ENCODE measurements around the gene PLCH2.

The PLCH2 gene

DNA sequence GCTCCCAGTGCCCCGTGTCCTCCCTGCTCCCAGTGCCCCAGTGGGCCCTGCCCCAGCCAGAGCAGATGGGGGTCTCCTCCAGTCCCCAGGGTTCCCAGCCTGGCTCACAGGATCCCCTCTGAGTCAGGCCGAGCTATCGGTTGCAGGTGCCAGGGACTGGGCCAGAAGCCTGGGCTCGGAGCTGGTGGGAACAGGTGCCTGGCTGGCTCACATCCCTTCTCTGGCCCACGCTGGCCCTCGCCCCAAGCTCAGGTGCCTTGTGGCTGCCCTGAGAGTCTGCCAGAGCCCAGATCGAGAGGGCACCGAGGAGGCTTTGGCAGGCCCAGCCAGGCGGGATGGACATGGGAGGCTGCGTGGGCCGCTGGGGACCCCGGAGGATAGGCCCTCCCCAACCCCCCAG lies 18.9 kb downstream of the PLCH2 start:
- no peak for DNase-seq
- Histone ChIP-seq H3K9me3 (ENCODE audit: control insufficient read depth, low read length) (no peaks in the 10 kb centered on the region), H3K4me3 (ENCODE audit: insufficient read depth, low read depth, low read length, poor library complexity, severe bottlenecking) (no peak overlapping the region), H3K36me3 (ENCODE audit: control insufficient read depth, insufficient read depth, low read length) (no peaks in the 10 kb centered on the region), H3K27me3 (replicated peaks; ENCODE audit: control insufficient read depth, insufficient read depth, low read length, poor library complexity, severe bottlenecking) (no peaks in the 10 kb centered on the region), H3K27ac (ENCODE audit: insufficient read depth, low read length, poor library complexity, severe bottlenecking) (no peak overlapping the region), H3K4me1 (ENCODE audit: control insufficient read depth, insufficient read depth, low read length, poor library complexity, severe bottlenecking) (peaks cover 26% of the 10 kb centered on the region)

DNA sequence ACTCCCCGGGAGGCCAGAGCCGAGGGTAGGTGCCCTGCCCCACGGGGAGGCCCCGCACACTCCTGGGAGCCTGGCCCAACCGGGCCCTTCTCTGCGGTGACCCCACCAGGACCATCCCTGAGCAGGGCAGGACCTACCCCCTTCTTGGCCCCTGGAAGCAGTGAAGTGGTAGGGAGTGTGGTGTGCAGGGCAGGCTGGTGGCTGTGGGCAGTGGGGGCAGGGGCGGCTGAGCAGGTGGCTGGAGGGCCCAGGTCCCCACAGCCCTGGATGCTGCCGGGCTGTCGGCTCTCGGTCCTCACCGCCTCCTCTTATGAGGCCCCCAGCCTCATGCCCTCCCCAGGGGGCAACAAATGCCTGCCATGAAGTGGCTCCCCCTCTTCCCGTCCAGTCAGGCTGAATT lies 19.5 kb downstream of the PLCH2 start:
- no peaks in the 10 kb centered on the region for H3K36me3 ChIP-seq (ENCODE audit: control insufficient read depth, insufficient read depth, low read length)
- no peaks in the 10 kb centered on the region for H3K9me3 ChIP-seq (ENCODE audit: control insufficient read depth, low read length)
- H3K4me1 ChIP-seq (ENCODE audit: control insufficient read depth, insufficient read depth, low read length, poor library complexity, severe bottlenecking) = peaks cover 31% of the 10 kb centered on the region
- no peak for DNase-seq
- H3K27me3 ChIP-seq (replicated peaks; ENCODE audit: control insufficient read depth, insufficient read depth, low read length, poor library complexity, severe bottlenecking) = no peaks in the 10 kb centered on the region
- no peak overlapping the region for H3K27ac ChIP-seq (ENCODE audit: insufficient read depth, low read length, poor library complexity, severe bottlenecking)
- H3K4me3 ChIP-seq (ENCODE audit: insufficient read depth, low read depth, low read length, poor library complexity, severe bottlenecking) = no peak overlapping the region

DNA sequence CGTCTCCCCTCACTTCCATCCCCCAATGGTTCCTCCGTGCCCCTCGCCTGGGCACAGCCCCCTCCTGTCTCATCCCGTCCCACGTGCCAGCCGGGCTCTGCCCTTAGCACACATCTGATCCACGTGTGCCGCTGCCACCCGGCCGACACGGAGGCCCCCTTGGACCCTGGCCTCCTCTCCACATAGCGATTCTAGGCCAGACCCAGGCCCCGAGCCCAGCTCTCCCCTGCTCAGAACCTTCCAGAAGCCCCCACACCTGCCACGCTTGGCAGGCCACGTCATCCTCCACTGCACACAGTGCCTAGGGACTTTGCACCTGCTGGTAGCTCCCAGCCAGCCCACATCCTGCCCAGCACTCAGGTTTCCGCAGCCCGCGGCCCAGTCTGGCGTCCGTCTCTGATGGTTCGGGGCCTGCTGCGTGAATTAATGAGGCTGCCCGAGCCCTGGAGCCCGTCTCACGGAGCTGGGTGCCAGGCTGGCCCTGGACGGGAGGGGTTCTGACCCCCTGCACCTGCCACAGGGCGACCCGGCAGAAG lies 20.1 kb downstream of the PLCH2 start:
- H3K4me1 ChIP-seq (ENCODE audit: control insufficient read depth, insufficient read depth, low read length, poor library complexity, severe bottlenecking) = peaks cover 31% of the 10 kb centered on the region

DNA sequence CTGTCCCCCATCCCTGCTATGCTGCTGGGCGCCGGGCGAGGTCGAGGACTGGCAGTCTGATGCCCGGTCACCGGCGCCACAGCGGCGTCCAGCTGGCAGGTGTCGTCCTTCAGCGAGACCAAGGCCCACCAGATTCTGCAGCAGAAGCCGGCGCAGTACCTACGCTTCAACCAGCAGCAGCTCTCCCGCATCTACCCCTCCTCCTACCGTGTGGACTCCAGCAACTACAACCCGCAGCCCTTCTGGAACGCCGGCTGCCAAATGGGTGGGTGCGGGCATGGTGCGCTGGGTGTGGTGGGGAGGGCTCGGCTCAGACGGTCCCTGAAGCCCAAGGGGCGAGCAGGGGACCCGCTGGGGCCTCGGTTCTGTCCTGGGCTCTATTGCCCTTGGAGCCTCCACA lies 20.7 kb downstream of the PLCH2 start:
- no peak overlapping the region for H3K27ac ChIP-seq (ENCODE audit: insufficient read depth, low read length, poor library complexity, severe bottlenecking)
- no peaks in the 10 kb centered on the region for H3K27me3 ChIP-seq (replicated peaks; ENCODE audit: control insufficient read depth, insufficient read depth, low read length, poor library complexity, severe bottlenecking)
- peaks cover 31% of the 10 kb centered on the region for H3K4me1 ChIP-seq (ENCODE audit: control insufficient read depth, insufficient read depth, low read length, poor library complexity, severe bottlenecking)
- no peak for DNase-seq
- H3K4me3 ChIP-seq (ENCODE audit: insufficient read depth, low read depth, low read length, poor library complexity, severe bottlenecking) = no peak overlapping the region
- no peaks in the 10 kb centered on the region for H3K9me3 ChIP-seq (ENCODE audit: control insufficient read depth, low read length)
- H3K36me3 ChIP-seq (ENCODE audit: control insufficient read depth, insufficient read depth, low read length) = no peaks in the 10 kb centered on the region

More for the DNA sequence above, 20.1 kb downstream of the PLCH2 start:
- Histone ChIP-seq H3K27ac (ENCODE audit: insufficient read depth, low read length, poor library complexity, severe bottlenecking) (no peak overlapping the region), H3K4me3 (ENCODE audit: insufficient read depth, low read depth, low read length, poor library complexity, severe bottlenecking) (no peak overlapping the region), H3K36me3 (ENCODE audit: control insufficient read depth, insufficient read depth, low read length) (no peaks in the 10 kb centered on the region), H3K27me3 (replicated peaks; ENCODE audit: control insufficient read depth, insufficient read depth, low read length, poor library complexity, severe bottlenecking) (no peaks in the 10 kb centered on the region), H3K9me3 (ENCODE audit: control insufficient read depth, low read length) (no peaks in the 10 kb centered on the region)
- DNase-seq = peak in 2 of 3 donors; percentile 6 to 9

DNA sequence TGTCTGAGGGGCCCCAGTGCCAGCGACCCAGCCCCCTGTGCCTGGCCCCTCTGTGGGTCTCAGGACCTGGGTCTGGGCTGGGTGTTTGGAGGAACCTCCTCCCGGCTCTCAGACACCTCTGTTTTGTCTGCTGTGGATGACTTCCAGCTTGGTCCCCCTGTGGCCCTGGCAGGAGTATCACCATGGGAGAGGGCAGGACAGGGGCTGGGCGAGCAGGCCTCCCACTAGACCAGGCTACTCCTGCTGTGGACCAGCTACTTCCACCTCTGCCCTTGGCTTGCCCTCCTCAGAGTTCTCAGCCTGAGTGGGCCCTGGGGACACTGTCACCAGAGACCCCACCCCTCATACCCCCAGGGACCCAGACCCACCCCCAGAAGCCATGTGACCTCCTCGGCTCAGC lies 21.8 kb downstream of the PLCH2 start:
- peaks cover 31% of the 10 kb centered on the region for H3K4me1 ChIP-seq (ENCODE audit: control insufficient read depth, insufficient read depth, low read length, poor library complexity, severe bottlenecking)
- no peaks in the 10 kb centered on the region for H3K9me3 ChIP-seq (ENCODE audit: control insufficient read depth, low read length)
- H3K36me3 ChIP-seq (ENCODE audit: control insufficient read depth, insufficient read depth, low read length) = no peaks in the 10 kb centered on the region
- H3K4me3 ChIP-seq (ENCODE audit: insufficient read depth, low read depth, low read length, poor library complexity, severe bottlenecking) = no peak overlapping the region
- DNase-seq = no peak
- no peaks in the 10 kb centered on the region for H3K27me3 ChIP-seq (replicated peaks; ENCODE audit: control insufficient read depth, insufficient read depth, low read length, poor library complexity, severe bottlenecking)
- no peak overlapping the region for H3K27ac ChIP-seq (ENCODE audit: insufficient read depth, low read length, poor library complexity, severe bottlenecking)

DNA sequence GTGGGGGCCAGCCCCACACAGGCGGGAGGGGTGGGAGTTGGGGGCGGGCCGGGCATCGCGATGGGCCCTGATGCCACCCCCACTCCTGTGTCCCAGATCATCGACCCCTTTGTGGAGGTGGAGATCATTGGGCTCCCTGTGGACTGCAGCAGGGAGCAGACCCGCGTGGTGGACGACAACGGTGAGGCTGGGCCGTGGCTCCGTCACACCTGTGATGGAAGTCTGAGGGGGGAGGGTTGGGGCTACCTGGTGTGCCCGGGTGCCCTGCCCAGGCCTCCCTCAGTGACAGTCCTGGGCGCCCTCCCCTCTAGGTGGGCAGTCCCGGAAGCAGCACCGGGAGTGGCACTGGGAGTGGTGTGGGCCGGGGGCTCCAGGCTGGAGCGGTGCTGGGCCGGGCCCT lies 22.6 kb downstream of the PLCH2 start:
- no peaks in the 10 kb centered on the region for H3K9me3 ChIP-seq (ENCODE audit: control insufficient read depth, low read length)
- peaks cover 31% of the 10 kb centered on the region for H3K4me1 ChIP-seq (ENCODE audit: control insufficient read depth, insufficient read depth, low read length, poor library complexity, severe bottlenecking)
- H3K27ac ChIP-seq (ENCODE audit: insufficient read depth, low read length, poor library complexity, severe bottlenecking) = no peak overlapping the region
- DNase-seq = no peak
- H3K36me3 ChIP-seq (ENCODE audit: control insufficient read depth, insufficient read depth, low read length) = no peaks in the 10 kb centered on the region
- no peaks in the 10 kb centered on the region for H3K27me3 ChIP-seq (replicated peaks; ENCODE audit: control insufficient read depth, insufficient read depth, low read length, poor library complexity, severe bottlenecking)
- no peak overlapping the region for H3K4me3 ChIP-seq (ENCODE audit: insufficient read depth, low read depth, low read length, poor library complexity, severe bottlenecking)

DNA sequence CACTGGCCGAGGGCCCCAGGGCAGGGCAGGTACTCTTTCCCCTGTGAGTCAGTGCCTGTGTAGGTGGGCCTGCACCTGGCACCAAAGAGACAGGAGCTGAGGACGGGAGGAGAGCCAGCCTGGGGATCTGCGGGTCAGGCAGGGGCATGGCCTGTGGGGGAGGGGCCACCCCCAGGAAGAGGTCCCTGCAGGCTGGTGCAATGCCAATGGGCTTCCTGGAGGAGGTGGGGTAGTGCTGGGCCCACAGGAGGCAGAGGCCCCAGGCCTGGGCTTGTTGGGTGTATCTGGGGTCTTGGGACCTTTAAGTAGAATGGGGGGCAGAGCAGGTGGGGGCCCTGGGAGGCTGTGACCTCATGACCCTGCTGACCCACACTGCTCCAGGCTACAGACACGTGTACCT lies 23.2 kb downstream of the PLCH2 start:
- H3K9me3 ChIP-seq (ENCODE audit: control insufficient read depth, low read length) = no peaks in the 10 kb centered on the region
- H3K36me3 ChIP-seq (ENCODE audit: control insufficient read depth, insufficient read depth, low read length) = no peaks in the 10 kb centered on the region
- no peaks in the 10 kb centered on the region for H3K27me3 ChIP-seq (replicated peaks; ENCODE audit: control insufficient read depth, insufficient read depth, low read length, poor library complexity, severe bottlenecking)
- H3K4me1 ChIP-seq (ENCODE audit: control insufficient read depth, insufficient read depth, low read length, poor library complexity, severe bottlenecking) = peaks cover 25% of the 10 kb centered on the region
- no peak overlapping the region for H3K27ac ChIP-seq (ENCODE audit: insufficient read depth, low read length, poor library complexity, severe bottlenecking)
- no peak overlapping the region for H3K4me3 ChIP-seq (ENCODE audit: insufficient read depth, low read depth, low read length, poor library complexity, severe bottlenecking)
- no peak for DNase-seq

DNA sequence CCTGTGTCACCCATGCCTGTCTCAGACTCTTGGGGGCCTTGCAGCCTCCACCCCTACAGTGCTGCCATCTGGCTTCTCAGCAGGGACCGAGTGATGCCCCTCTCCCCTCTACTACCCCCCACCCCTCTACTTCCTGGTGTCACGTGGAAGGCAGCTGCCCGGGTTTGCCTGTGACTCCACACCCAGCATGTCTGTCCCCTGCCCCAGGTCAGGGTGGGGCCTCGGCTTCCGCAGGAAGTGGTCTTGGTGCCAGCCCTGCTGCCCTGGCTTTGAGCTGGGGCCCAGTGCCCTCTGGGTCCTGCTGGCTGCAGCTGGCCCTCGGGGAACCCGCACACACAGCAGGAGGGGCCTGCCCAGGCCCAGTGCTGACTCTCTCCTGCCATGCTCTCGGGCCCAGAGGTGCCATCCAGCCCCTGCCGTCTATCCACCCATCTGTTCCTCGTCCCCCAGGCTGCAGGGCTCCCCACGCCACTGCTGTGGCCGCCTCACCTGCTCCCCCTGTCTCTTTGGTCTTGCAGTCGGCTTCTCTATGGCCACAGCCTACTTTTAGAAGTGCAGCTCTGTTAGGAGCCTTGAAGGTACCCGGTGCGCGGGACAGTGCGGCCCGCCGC lies 24.0 kb downstream of the PLCH2 start:
- Histone ChIP-seq H3K4me1 (ENCODE audit: control insufficient read depth, insufficient read depth, low read length, poor library complexity, severe bottlenecking) (peaks cover 25% of the 10 kb centered on the region), H3K27ac (ENCODE audit: insufficient read depth, low read length, poor library complexity, severe bottlenecking) (no peak overlapping the region), H3K9me3 (ENCODE audit: control insufficient read depth, low read length) (no peaks in the 10 kb centered on the region), H3K4me3 (ENCODE audit: insufficient read depth, low read depth, low read length, poor library complexity, severe bottlenecking) (peak overlapping the region; percentile 4), H3K27me3 (replicated peaks; ENCODE audit: control insufficient read depth, insufficient read depth, low read length, poor library complexity, severe bottlenecking) (no peaks in the 10 kb centered on the region), H3K36me3 (ENCODE audit: control insufficient read depth, insufficient read depth, low read length) (no peaks in the 10 kb centered on the region)
- DNase-seq = no peak

DNA sequence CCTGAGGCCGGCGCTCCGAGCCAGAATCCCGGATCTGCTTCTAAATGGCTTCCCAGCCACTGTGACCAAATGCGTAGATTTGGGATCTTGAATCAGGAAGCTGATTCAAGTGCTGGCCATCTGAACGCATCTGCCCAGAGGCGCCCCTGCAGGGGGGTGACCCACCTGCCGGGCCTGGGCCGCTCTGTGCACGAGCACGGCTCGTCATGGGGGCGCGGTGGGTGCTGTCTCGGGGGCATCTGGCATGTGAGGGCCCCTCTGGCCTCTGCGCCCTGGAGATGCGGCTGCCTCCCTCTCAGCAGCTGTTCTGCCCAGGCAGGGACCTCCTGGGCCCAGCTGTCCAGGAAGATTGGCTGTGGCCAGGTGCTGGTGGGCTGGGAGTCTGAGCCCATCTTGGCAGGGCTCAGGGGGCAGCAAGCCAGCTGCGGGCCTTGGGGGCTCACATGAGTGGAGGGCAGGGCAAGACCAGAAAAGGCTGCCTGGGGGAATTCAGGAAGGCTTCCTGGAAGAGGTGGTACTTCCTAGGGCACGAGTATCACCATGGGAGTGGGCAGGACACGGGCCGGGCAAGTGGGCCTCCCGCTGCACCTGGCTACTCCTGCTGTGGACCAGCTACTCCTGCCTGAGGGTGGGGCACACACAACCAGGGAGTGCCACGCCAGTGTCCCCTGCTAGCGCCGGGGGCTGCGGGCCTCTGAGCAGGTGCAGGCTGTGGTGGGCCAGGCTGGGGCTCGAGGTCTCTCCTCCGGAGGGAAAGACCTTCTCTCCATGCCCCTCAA lies 25.1 kb downstream of the PLCH2 start:
- no peaks in the 10 kb centered on the region for H3K27me3 ChIP-seq (replicated peaks; ENCODE audit: control insufficient read depth, insufficient read depth, low read length, poor library complexity, severe bottlenecking)
- no peak for DNase-seq
- peaks cover 19% of the 10 kb centered on the region for H3K4me1 ChIP-seq (ENCODE audit: control insufficient read depth, insufficient read depth, low read length, poor library complexity, severe bottlenecking)
- H3K36me3 ChIP-seq (ENCODE audit: control insufficient read depth, insufficient read depth, low read length) = no peaks in the 10 kb centered on the region
- H3K9me3 ChIP-seq (ENCODE audit: control insufficient read depth, low read length) = no peaks in the 10 kb centered on the region
- H3K4me3 ChIP-seq (ENCODE audit: insufficient read depth, low read depth, low read length, poor library complexity, severe bottlenecking) = no peak overlapping the region
- H3K27ac ChIP-seq (ENCODE audit: insufficient read depth, low read length, poor library complexity, severe bottlenecking) = no peak overlapping the region

DNA sequence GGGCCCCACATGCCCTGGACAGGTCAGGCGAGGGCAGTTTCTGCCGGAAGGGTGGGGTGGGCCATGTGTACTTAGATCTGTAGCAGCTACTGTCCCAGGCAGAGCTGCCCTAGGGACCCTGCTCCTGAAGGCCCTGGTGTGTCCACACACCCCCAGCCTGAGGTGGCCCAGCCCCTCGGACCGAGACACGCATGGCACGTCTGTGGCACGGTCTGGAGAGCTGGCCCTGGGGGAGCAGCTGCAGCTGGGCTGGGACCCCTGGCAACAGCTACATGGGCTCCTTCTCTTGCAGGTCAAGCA lies 25.7 kb downstream of the PLCH2 start:
- no peaks in the 10 kb centered on the region for H3K36me3 ChIP-seq (ENCODE audit: control insufficient read depth, insufficient read depth, low read length)
- peaks cover 17% of the 10 kb centered on the region for H3K4me1 ChIP-seq (ENCODE audit: control insufficient read depth, insufficient read depth, low read length, poor library complexity, severe bottlenecking)
- H3K27me3 ChIP-seq (replicated peaks; ENCODE audit: control insufficient read depth, insufficient read depth, low read length, poor library complexity, severe bottlenecking) = no peaks in the 10 kb centered on the region
- H3K9me3 ChIP-seq (ENCODE audit: control insufficient read depth, low read length) = no peaks in the 10 kb centered on the region
- no peak overlapping the region for H3K27ac ChIP-seq (ENCODE audit: insufficient read depth, low read length, poor library complexity, severe bottlenecking)
- no peak for DNase-seq
- H3K4me3 ChIP-seq (ENCODE audit: insufficient read depth, low read depth, low read length, poor library complexity, severe bottlenecking) = no peak overlapping the region

Measured in effector memory CD4-positive, alpha-beta T cell (primary cell).